Measurements from ENCODE around the gene PPM1A.

PPM1A gene

DNA sequence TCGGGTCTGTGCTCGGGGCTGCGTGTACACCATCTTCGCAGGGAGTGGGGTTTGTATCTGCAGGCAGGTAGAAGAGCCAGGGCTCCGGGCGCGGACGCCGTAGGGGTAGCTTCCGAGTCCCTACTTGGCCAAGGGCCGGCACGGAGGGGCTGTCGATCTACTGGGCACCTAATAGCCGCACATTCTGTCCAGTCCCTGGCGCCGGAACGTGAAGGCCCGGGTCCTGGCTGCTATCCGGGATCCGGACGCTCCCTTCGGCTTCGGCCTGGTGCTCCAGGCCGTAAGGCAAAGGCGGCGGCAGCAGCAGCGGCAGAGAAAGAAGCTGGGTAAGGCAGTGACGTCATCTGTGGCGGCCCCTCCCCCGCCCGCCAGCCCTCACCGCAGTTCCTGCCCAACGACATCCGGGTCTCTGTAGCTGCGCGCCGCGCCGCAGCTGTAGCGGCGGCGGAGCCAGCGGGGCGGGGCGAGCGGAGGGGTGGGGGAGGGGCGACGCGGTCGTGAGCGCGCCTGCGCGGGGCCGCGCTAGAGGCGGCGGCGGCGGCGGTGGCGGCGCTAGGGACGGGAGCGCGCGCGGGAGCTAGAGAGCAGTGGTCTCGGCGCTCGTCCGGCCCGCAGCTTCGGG is at the start of gene PPM1A:
Gene PPM1A (plus strand): TSS at position 525 of the 622 bp plus-strand sequence. CDS start 33,483 bp downstream, outside the sequence.
- peak; percentile 95 for DNase-seq

DNA sequence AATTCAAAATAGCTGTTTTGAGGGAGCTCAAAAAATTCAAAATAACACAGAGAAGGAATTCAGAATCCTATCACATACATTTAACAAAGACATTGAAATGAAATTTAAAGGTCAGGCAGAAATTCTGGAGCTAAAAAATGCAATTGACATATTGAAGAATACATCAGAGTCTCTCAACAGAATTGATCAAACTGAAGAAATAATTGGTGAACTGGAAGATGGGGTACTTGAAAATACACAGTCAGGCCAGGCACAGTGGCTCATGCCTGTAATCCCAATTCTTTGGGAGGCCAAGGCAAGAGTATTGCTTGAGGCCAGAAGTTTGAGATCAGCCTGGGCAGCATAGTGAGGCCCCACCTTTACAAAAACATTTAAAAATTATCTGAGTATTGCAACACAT is 49.7 kb upstream of the PPM1A start:
- DNase-seq: no peak

- no peak for DNase-seq
These were observed 44.7 kb upstream of the PPM1A start for GRCh38 chr14:60204104-60204842.

GRCh38 chr14:60204843-60205774 is 43.9 kb upstream of the PPM1A start:
- no peak for DNase-seq

DNA sequence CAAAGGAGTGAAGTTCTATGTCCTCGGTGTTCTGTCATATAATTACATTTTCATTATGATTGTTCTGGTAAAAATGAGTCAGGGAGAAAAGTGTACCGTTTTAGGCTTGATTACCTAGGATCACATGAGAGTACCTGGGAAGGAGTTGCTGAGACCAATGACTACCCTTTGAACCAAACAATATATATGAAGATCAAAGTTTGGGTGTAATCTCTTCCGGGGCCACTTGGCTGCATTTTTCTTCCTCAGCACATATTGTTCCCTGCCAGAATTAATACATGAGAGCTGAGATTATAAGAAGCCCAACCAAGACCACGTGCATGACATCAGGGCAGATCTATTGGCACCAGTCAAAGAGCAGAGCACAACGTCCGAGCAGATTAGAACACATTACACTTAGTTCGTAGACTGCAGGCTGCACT is 42.8 kb upstream of the PPM1A start:
- DNase-seq: no peak

DNA sequence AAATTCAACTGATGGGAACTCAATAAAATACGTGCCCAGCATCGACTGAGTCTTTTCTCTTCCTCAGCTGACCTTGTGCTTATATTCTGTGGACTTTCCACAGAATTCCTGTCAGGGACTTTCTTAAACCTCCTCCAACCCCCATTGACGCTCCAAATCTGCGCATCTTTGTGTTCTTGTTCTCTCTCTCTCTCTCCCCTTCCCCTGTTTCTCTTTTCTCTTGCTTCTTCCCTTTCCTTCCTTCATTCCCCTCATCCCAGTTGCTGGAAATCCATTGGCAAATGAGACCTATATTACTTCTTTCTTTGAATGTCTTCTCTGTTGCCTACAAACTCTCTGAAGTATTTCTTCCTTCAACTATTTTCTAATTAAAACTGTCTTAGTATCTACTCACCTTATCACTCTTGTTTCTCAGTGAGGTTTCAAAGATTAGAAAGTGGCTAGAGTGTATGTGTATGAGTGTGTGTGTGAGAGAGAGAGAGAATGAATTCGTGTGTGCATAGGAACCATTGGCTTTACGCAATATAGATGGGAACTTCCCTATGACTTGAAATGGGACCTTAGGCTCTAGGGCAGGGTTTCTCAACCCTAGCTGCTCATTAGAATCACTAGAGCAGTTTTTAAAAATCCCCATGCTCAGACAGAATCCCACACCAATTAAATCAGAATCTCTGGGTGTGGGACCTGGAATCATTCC is 42.0 kb upstream of the PPM1A start:
- DNase-seq: no peak

DNA sequence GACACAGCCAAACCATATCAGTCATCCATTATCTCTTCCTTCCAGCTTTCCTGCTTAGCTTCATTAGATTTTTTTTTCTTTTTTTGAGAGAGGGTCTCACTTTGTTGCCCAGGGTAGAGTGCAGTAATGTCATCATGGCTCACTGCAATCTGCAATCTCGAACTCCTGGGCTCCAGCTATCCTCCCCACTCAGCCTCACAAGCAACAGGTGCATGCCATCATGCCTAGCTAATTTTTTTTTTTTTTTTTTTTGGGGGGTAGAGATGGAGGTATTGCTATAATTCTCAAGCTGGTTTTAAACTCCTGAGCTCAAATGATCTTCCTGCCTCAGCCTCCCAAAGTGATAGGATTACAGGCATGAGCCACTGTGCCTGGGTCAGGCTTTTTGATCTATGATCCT is 38.3 kb upstream of the PPM1A start:
- DNase-seq: no peak

- DNase-seq: no peak
These were observed 37.9 kb upstream of the PPM1A start for GRCh38 chr14:60211153-60211552.

DNA sequence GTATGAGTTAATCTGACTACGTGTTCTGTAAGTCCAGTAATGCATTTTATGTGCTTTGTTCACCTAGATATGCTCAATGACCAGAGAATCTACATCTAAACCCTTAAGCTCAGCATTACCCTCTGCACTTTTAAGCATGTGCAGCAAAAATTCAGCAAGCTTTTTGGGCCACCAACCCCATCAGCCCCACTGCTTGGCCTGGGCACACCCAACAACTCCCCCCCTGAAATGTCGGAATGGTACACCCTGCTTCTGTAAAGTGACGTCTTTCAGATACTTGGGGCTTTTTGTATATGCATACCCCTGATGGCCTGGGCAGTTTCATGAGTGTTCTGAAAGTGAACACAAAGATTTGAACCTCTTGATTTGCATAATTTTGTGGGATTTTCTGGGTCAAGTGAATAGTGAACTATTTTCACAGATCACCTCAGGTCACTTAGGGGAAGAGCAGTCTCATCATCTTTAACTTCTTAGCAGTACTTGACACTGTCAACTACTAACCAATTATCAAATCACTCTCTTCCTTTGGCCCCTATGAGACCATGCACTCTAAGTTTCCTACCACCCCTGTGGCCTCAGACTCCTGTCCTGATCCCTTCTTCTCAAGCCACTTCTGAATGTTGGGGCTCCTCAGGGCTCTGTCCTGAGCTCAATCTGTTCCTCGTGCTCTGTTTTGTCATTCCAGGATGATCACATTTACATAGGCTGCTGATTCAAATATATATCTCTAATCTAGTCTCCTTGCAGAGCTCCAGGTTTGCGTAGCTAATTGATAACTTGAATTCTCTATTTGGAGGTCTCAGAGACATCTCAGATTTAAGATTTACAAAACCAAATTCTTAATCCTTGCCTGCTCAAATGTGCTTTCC is 36.3 kb upstream of the PPM1A start:
- no peak for DNase-seq

DNA sequence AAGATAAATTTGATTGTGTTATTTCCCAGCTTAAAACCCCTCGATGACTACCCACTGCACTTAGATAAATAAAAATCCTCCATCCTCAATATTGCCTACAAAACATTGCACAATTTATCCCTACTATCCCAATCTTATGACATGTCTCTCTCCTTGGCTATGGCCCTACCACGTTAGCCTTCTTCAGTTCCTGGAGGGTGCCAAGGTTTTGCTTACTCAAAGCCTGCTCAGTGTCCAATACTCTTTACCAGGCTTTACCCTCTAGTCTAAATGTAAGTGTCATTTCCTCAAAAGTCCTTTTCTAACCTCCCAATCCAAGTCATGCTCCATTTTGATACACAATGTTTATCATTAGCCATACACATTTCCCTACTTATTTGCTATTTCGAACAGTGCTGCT is 35.0 kb upstream of the PPM1A start:
- no peak for DNase-seq

- DNase-seq: no peak
These were observed 34.5 kb upstream of the PPM1A start for GRCh38 chr14:60214415-60215126.

DNA sequence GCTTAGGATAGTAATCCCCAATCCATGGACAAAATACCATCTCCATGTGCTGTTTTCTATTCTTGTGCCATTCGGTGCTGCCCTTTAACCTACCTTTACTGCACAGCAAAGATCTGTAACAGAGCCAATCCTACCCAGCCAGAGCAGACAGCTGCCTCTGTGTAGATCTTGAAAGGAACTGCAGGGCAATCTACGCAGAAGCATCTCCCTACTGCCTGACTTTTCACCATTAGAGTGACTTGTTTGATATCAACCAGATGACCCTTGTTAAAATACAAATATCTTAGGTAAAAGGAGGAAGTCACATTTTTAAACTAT is 33.9 kb upstream of the PPM1A start:
- DNase-seq: no peak

DNA sequence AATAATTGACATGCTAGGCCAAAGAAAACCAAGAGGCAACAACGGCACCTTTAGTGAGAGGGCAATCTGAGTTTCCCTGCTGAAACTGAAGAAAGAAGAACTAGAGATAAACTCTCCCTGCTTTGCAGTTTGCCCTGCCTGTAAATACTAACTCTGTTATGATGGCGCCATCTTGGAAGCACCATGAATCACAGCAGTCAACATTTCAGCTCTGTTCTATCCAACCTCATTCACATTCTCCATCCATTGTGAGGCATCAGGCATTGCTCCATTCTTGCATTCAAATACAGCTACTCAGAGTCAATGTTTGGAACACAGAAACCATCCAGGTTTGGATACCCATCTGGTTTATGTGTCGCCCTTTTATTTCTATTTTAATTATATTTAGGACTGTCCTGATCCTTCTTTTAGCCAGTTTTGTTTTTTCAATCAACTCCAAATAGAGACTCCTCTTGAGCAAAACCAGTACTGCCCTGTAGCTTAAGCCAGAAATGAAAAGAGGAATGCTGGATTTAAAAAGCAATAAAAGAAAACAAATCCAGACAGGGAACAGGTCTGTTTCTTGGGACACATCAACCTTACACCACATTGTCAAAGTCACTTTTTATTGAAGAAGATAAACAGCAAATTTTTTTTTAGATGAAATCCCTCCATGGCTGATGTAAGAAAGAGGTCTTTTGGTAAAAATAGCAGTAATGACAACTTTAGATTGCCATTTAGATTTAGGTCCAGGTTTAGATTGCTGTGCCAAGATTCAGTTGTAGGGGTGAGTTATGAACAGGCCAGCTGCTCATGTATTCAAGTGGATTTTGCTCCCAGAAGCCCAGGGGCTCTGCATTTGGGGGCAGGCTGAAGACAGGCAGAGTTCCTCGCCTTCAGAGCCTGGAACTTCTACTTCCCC is 33.3 kb upstream of the PPM1A start:
- DNase-seq: no peak

DNA sequence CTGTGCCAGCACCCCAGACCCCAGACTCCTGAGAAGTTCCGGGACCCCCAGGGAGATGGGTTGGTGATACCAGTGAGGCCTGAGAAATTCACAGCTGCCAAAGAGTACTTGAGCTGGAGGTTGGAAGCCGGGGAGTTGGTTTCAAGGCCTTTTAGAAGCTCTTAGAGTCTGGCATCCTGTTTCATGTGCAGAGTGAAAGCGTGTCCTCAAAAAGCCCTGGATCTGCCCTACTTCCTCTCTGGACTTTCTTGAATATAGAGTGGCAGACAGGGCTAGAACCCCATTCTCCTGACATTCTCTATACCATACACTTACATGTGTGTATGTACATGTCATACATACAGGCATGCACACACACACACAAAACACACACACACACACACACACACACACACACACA is 31.3 kb upstream of the PPM1A start:
- no peak for DNase-seq

GRCh38 chr14:60220084-60220483 is 28.9 kb upstream of the PPM1A start:
- no peak for DNase-seq

GRCh38 chr14:60220917-60221316 is 28.1 kb upstream of the PPM1A start:
- DNase-seq: no peak

DNA sequence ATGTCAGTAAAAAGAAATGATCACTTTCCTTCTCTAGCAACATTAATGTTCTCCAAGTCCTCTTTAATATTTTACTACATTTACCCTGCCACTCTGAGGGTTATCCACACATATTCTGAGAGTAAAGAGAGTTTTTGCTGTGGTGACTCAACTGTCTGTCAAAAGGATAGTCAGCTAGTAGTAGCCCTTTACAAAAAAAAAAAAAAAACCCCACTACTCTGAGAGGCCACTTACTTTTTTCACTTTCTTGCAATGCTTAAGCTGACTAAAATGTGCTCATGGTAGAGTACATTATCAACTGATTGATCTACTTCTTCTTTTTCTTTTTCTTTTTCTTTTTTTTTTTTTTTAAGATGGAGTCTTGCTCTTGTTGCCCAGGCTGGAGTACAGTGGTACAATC is 27.6 kb upstream of the PPM1A start:
- DNase-seq: no peak

GRCh38 chr14:60222820-60223219 is 26.2 kb upstream of the PPM1A start:
- DNase-seq: no peak

DNA sequence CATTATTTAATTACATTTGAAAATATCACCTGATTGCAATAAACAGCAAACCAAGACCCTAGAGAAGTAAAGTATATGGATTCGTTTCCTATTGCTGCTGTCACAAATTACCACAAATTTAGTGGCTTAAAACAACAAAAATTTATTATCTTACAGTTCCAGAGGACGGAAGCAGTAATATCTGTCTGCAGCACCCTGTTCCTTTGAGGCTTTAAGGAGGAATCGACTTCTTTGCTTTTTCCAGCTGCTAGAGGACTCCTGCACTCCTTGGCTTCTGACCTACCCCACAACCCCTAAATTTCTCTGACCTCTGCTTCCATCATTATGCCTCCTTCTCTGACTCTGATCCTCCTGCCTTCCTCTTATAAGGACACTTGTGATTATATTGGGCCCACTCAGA is 23.8 kb upstream of the PPM1A start:
- no peak for DNase-seq

GRCh38 chr14:60226298-60226697 is 22.7 kb upstream of the PPM1A start:
- no peak for DNase-seq
